Hippocampal formation (tissue), 2 donors: ENCODE results near the gene DICER1.

Source experiments
- DNase-seq, 2 donors: peaks; one replicate each; lab custom pipeline; 2025; lab: John Stamatoyannopoulos, UW

Gene DICER1

GRCh38 chr14:95039259-95039992 is 117.9 kb downstream of the DICER1 start:
- no peak for DNase-seq

- DNase-seq, result no peak
Observed at GRCh38 chr14:95038521-95039250, 118.6 kb downstream of the DICER1 start.

GRCh38 chr14:95037273-95037672 is 120.1 kb downstream of the DICER1 start:
- DNase-seq, result no peak
